Sigmoid colon (tissue), 7 donors: ENCODE data around the gene CACNG4. TPM values are rescaled to one million over a fixed set of nuclear protein-coding genes. Genes with fewer than 3 reads are reported as not detected.

Experiments used
- DNase-seq: peaks from one replicate; pipeline ENCODE4 v3.0.0-alpha.2; 2019
- H3K27ac ChIP-seq, 4 donors: fragments of 200-600 bp; sonication (generic); one replicate each; pipeline ENCODE4 v1.5.1; 2016 to 2019; ENCODE audit warnings: mild to moderate bottlenecking in 1 of 4
- H3K27me3 ChIP-seq, 3 donors: fragments of 200-600 bp; sonication (generic); one replicate each; pipeline ENCODE4 v1.5.1; 2019; ENCODE audit warnings: mild to moderate bottlenecking in 1 of 3
- H3K36me3 ChIP-seq, 4 donors: fragments of 200-600 bp; sonication (generic); one replicate each; pipeline ENCODE4 v1.5.1; 2016 to 2019
- H3K4me1 ChIP-seq, 4 donors: fragments of 200-600 bp; sonication (generic); one replicate each; pipeline ENCODE4 v1.5.1; 2017 to 2019
- H3K4me3 ChIP-seq, 4 donors: fragments of 200-600 bp; sonication (generic); one replicate each; pipeline ENCODE4 v1.5.1; 2017 to 2019; ENCODE audit warnings: mild to moderate bottlenecking in 2 of 4, moderate library complexity in 1 of 4
- H3K9me3 ChIP-seq, 4 donors: fragments of 200-600 bp in 3 of 4; sonication (generic) in 3 of 4; one replicate each; pipeline versions ENCODE4 v1.5.1 to v1.6.1; 2013 to 2019
- EP300 ChIP-seq, 4 donors: sonication (generic); formaldehyde crosslinking; IDR thresholded peaks; one replicate each; pipeline ENCODE4 v1.6.1; 2017; ENCODE audit warnings: antibody characterized with exemption in 4 of 4
- POLR2A ChIP-seq, 2 donors: fragments of 450-650 bp; IDR thresholded peaks; one replicate each; pipeline ENCODE4 v1.6.1; 2016; ENCODE audit warnings: antibody characterized with exemption in 2 of 2, mild to moderate bottlenecking in 2 of 2, moderate library complexity in 2 of 2
- POLR2AphosphoS5 ChIP-seq, 4 donors: sonication (generic); formaldehyde crosslinking; IDR thresholded peaks; one replicate each; pipeline ENCODE4 v1.6.1; 2017; ENCODE audit warnings: antibody characterized with exemption in 4 of 4
- WGBS, 2 donors: extraction: QIAGEN DNeasy Blood & Tissue Kit; methylation state at CpG; one replicate each; pipeline ENCODE4 v1.1.7; 2013; 5-methylcytosine and 5-hydroxymethylcytosine counted together
- intact Hi-C: fragments of 100-400 bp; cut with DNase I; formaldehyde crosslinking; loops from one replicate; pipeline ENCODE4 v1.15.1; 2023
- polyA plus RNA-seq, 3 donors: library from polyadenylated mRNA; stranded (reverse); fragments of 200-250 nt; gene quantifications; one replicate each; pipeline ENCODE4 v1.2.3, GENCODE V29; 2013
- total RNA-seq, 4 donors: library from RNA; depleted of rRNA; stranded (reverse); fragments of >200 nt; gene quantifications; one replicate each; pipeline ENCODE4 v1.1.0, GENCODE V29; 2016
- TF ChIP-seq, protein P1 (sequence below), 4 experiments: fragments of 450-650 bp in 3 of 4; fragments of 200-600 bp in 1 of 4; IDR thresholded peaks; one replicate each; pipeline ENCODE4 v1.5.1; 2016 to 2019; ENCODE audit warnings: antibody characterized with exemption in 4 of 4, mild to moderate bottlenecking in 3 of 4, moderate library complexity in 2 of 4
- donor health status: healthy with polysubstance abuse.
- donor health status: Bipolar disorder and iron deficiency.
- donor health status: healthy.

The CACNG4 gene
- total and polyA plus RNA-seq, 7 donors, result under 0.01 to 0.83 (median 0.29) TPM; not detected in 1

GRCh38 chr17:67025216-67025792 is 60.8 kb downstream of the CACNG4 start:
- no peak for DNase-seq
- WGBS, 2 donors, result 20 to 80% methylated on average over 20 of the region's 20 CpGs
- Histone ChIP-seq H3K4me1 (no peaks in the 10 kb centered on the region), H3K9me3 (no peaks in the 10 kb centered on the region), H3K36me3 (no peaks in the 10 kb centered on the region), H3K4me3 (no peak overlapping the region), H3K27me3 (no peaks in the 10 kb centered on the region), H3K27ac (no peak overlapping the region)
- no peak for TF ChIP-seq EP300 (IDR thresholded peaks at IDR 0.05)
- no peak for TF ChIP-seq POLR2AphosphoS5 (IDR thresholded peaks at IDR 0.05)
- TF ChIP-seq, protein P1, sequence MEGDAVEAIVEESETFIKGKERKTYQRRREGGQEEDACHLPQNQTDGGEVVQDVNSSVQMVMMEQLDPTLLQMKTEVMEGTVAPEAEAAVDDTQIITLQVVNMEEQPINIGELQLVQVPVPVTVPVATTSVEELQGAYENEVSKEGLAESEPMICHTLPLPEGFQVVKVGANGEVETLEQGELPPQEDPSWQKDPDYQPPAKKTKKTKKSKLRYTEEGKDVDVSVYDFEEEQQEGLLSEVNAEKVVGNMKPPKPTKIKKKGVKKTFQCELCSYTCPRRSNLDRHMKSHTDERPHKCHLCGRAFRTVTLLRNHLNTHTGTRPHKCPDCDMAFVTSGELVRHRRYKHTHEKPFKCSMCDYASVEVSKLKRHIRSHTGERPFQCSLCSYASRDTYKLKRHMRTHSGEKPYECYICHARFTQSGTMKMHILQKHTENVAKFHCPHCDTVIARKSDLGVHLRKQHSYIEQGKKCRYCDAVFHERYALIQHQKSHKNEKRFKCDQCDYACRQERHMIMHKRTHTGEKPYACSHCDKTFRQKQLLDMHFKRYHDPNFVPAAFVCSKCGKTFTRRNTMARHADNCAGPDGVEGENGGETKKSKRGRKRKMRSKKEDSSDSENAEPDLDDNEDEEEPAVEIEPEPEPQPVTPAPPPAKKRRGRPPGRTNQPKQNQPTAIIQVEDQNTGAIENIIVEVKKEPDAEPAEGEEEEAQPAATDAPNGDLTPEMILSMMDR (IDR thresholded peaks at IDR 0.05), result no peak
- TF ChIP-seq POLR2A (IDR thresholded peaks at IDR 0.05), result no peak
- intact Hi-C loops, result no loop called here

- H3K36me3 ChIP-seq, result no peaks in the 10 kb centered on the region
- H3K4me1 ChIP-seq, result no peaks in the 10 kb centered on the region
- no peak overlapping the region for H3K4me3 ChIP-seq
- WGBS, 2 donors, result 76 to 88% methylated on average over 2 of the region's 2 CpGs
- no peak overlapping the region for H3K27ac ChIP-seq
- intact Hi-C loops, result no loop called here
- no peak for TF ChIP-seq POLR2AphosphoS5 (IDR thresholded peaks at IDR 0.05)
- TF ChIP-seq, protein P1 (IDR thresholded peaks at IDR 0.05), result no peak
- TF ChIP-seq POLR2A (IDR thresholded peaks at IDR 0.05), result no peak
- no peak for TF ChIP-seq EP300 (IDR thresholded peaks at IDR 0.05)
- DNase-seq, result no peak
- no peaks in the 10 kb centered on the region for H3K9me3 ChIP-seq
- no peaks in the 10 kb centered on the region for H3K27me3 ChIP-seq
These were observed 61.8 kb downstream of the CACNG4 start for GRCh38 chr17:67026341-67026740.

GRCh38 chr17:67027031-67027628 is 62.6 kb downstream of the CACNG4 start:
- H3K27ac ChIP-seq, result no peak overlapping the region
- 90% methylated on average over 12 of the region's 12 CpGs for WGBS, 2 donors
- intact Hi-C loops, result no loop called here
- H3K4me3 ChIP-seq, result no peak overlapping the region
- no peak for DNase-seq
- H3K9me3 ChIP-seq, result no peaks in the 10 kb centered on the region
- H3K27me3 ChIP-seq, result no peaks in the 10 kb centered on the region
- no peaks in the 10 kb centered on the region for H3K36me3 ChIP-seq
- TF ChIP-seq POLR2AphosphoS5 (IDR thresholded peaks at IDR 0.05), result no peak
- TF ChIP-seq, protein P1 (IDR thresholded peaks at IDR 0.05), result no peak
- no peak for TF ChIP-seq POLR2A (IDR thresholded peaks at IDR 0.05)
- TF ChIP-seq EP300 (IDR thresholded peaks at IDR 0.05), result no peak
- no peaks in the 10 kb centered on the region for H3K4me1 ChIP-seq

DNA sequence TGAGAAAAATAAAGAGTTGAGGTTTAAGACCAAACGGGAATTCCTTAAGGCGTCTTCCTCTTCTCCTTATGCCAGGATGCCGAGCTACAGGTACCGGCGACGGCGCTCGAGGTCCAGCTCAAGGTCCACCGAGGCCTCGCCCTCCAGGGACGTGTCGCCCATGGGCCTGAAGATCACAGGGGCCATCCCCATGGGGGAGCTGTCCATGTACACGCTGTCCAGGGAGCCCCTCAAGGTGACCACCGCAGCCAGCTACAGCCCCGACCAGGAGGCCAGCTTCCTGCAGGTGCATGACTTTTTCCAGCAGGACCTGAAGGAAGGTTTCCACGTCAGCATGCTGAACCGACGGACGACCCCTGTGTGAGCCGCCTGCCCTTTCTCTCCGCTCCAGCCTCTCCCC is 66.1 kb downstream of the CACNG4 start:
- intact Hi-C loops, result no loop called here
- Histone ChIP-seq H3K27ac (no peak overlapping the region), H3K27me3 (no peaks in the 10 kb centered on the region), H3K4me1 (no peaks in the 10 kb centered on the region), H3K36me3 (no peaks in the 10 kb centered on the region), H3K9me3 (no peaks in the 10 kb centered on the region), H3K4me3 (no peak overlapping the region)
- 91 to 94% methylated on average over 21 of the region's 21 CpGs for WGBS, 2 donors
- no peak for TF ChIP-seq POLR2AphosphoS5 (IDR thresholded peaks at IDR 0.05)
- TF ChIP-seq EP300 (IDR thresholded peaks at IDR 0.05), result no peak
- TF ChIP-seq, protein P1 (IDR thresholded peaks at IDR 0.05), result no peak
- no peak for TF ChIP-seq POLR2A (IDR thresholded peaks at IDR 0.05)
- no peak for DNase-seq
